Right ventricle myocardium inferior (tissue), 1 donor: ENCODE measurements around the gene ZNF438. TPM values are rescaled to one million over a fixed set of nuclear protein-coding genes. Genes with fewer than 3 reads are reported as not detected.

Experiments used
- ATAC-seq: fragments of 200-7000 bp; cut with Tn5 transposase; one replicate; pipeline ENCODE4 v1.9.1; 2020; ENCODE audit warnings: mild to moderate bottlenecking, moderate library complexity
- DNase-seq: peaks from one replicate; pipeline ENCODE4 v3.0.0; 2021; ENCODE audit errors: missing footprints
- intact Hi-C: fragments of 100-400 bp; cut with DNase I; formaldehyde crosslinking; loops from one replicate; pipeline ENCODE4 v1.11.0; 2022
- total RNA-seq: library from RNA; stranded (reverse); fragmentation: NEBNext Ultra II Directional; extraction: Animal tissue kit (Norgen Biotek cat#: 25700); gene quantifications from one replicate; pipeline ENCODE4 v1.2.1, GENCODE V29; 2021
- donor health status: DM: no; HTN: yes; CAD: no; lungs with severe emphysema.

Gene ZNF438
- total RNA-seq, 1 donor from 2014 or later: 12.8 TPM

GRCh38 chr10:30826679-30827078, 205.0 kb downstream of the ZNF438 start:
- DNase-seq (no peak), ATAC-seq (no peak)
- intact Hi-C loops: no loop called here

GRCh38 chr10:30825495-30825894, 206.2 kb downstream of the ZNF438 start:
- no peak for ATAC-seq

GRCh38 chr10:30825022-30825421, 206.6 kb downstream of the ZNF438 start:
- ATAC-seq: no peak
- no peak for DNase-seq
- intact Hi-C loops: no loop called here

More at GRCh38 chr10:30825495-30825894, 206.2 kb downstream of the ZNF438 start:
- intact Hi-C loops: no loop called here
- no peak for DNase-seq

- intact Hi-C loops: no loop called here
- DNase-seq: no peak
Measured at GRCh38 chr10:30823651-30824050, 208.0 kb downstream of the ZNF438 start.

GRCh38 chr10:30822693-30823465, 208.8 kb downstream of the ZNF438 start:
- no peak for DNase-seq
- intact Hi-C loops: no loop called here
- ATAC-seq: no peak

More at GRCh38 chr10:30823651-30824050, 208.0 kb downstream of the ZNF438 start:
- ATAC-seq: no peak

- ATAC-seq (no peak), DNase-seq (no peak)
- intact Hi-C loops: no loop called here
Measured at GRCh38 chr10:30821994-30822692, 209.5 kb downstream of the ZNF438 start.

GRCh38 chr10:30821261-30821993, 210.2 kb downstream of the ZNF438 start:
- no peak for DNase-seq
- ATAC-seq: no peak
- intact Hi-C loops: no loop called here

GRCh38 chr10:30820261-30820991, 211.2 kb downstream of the ZNF438 start:
- ATAC-seq: peak; percentile 14

GRCh38 chr10:30819341-30820181, 212.1 kb downstream of the ZNF438 start:
- ATAC-seq (peak; percentile 8), DNase-seq (no peak)
- intact Hi-C loops: no loop called here

More at GRCh38 chr10:30820261-30820991, 211.2 kb downstream of the ZNF438 start:
- intact Hi-C loops: no loop called here
- DNase-seq: no peak

GRCh38 chr10:30818854-30819253, 212.8 kb downstream of the ZNF438 start:
- ATAC-seq (peak; percentile 47), DNase-seq (peak; percentile 71)
- intact Hi-C loops: no loop called here

GRCh38 chr10:30818010-30818660, 213.5 kb downstream of the ZNF438 start:
- intact Hi-C loops: no loop called here
- peak; percentile 49 for ATAC-seq
- DNase-seq: peak; percentile 83

GRCh38 chr10:30817541-30817940, 214.1 kb downstream of the ZNF438 start:
- no peak for DNase-seq
- ATAC-seq: no peak
- intact Hi-C loops: no loop called here

- no peak for ATAC-seq
- DNase-seq: no peak
- intact Hi-C loops: no loop called here
Measured at GRCh38 chr10:30816820-30817171, 214.9 kb downstream of the ZNF438 start.

- intact Hi-C loops: no loop called here
- ATAC-seq: no peak
- no peak for DNase-seq
Measured at GRCh38 chr10:30816159-30816819, 215.4 kb downstream of the ZNF438 start.

- intact Hi-C loops: no loop called here
- no peak for DNase-seq
- no peak for ATAC-seq
Measured at GRCh38 chr10:30813872-30814481, 217.7 kb downstream of the ZNF438 start.

GRCh38 chr10:30812018-30812851, 219.4 kb downstream of the ZNF438 start:
- ATAC-seq: peak; percentile 74
- DNase-seq: no peak
- intact Hi-C loops: no loop called here
